ENCODE results near the gene MAGI2.
"Not testable (repeated sequence)": the region's sequence is repeated elsewhere in the genome, so short reads cannot be mapped to it uniquely, and the experiment has no call there.

The MAGI2 gene

GRCh38 chr7:78587443-78588044 lies 865.9 kb downstream of the MAGI2 start:
- in situ Hi-C loops (cut with MboI; ENCODE audit: low sequenced_read_pairs): no loop called here

- in situ Hi-C loops (cut with MboI; ENCODE audit: low sequenced_read_pairs): no loop called here
Measured at GRCh38 chr7:78585980-78586379, 867.5 kb downstream of the MAGI2 start.

GRCh38 chr7:78578686-78579085 lies 874.8 kb downstream of the MAGI2 start:
- in situ Hi-C loops (cut with MboI; ENCODE audit: low sequenced_read_pairs): no loop called here

- in situ Hi-C loops (cut with MboI; ENCODE audit: low sequenced_read_pairs): not testable (repeated sequence)
Measured at GRCh38 chr7:78577174-78577952, 876.1 kb downstream of the MAGI2 start.

- in situ Hi-C loops (cut with MboI; ENCODE audit: low sequenced_read_pairs): no loop called here
Measured at GRCh38 chr7:78576236-78576635, 877.2 kb downstream of the MAGI2 start.

- in situ Hi-C loops (cut with MboI; ENCODE audit: low sequenced_read_pairs): no loop called here
Measured at GRCh38 chr7:78571292-78571691, 882.2 kb downstream of the MAGI2 start.

GRCh38 chr7:78568690-78569089 lies 884.8 kb downstream of the MAGI2 start:
- in situ Hi-C loops (cut with MboI; ENCODE audit: low sequenced_read_pairs): no loop called here

GRCh38 chr7:78567836-78568235 lies 885.6 kb downstream of the MAGI2 start:
- in situ Hi-C loops (cut with MboI; ENCODE audit: low sequenced_read_pairs): no loop called here

- in situ Hi-C loops (cut with MboI; ENCODE audit: low sequenced_read_pairs): no loop called here
Measured at GRCh38 chr7:78565784-78566183, 887.7 kb downstream of the MAGI2 start.

GRCh38 chr7:78563191-78563590 lies 890.3 kb downstream of the MAGI2 start:
- in situ Hi-C loops (cut with MboI; ENCODE audit: low sequenced_read_pairs): no loop called here

GRCh38 chr7:78562191-78562590 lies 891.3 kb downstream of the MAGI2 start:
- in situ Hi-C loops (cut with MboI; ENCODE audit: low sequenced_read_pairs): no loop called here

GRCh38 chr7:78558566-78558965 lies 894.9 kb downstream of the MAGI2 start:
- in situ Hi-C loops (cut with MboI; ENCODE audit: low sequenced_read_pairs): no loop called here

GRCh38 chr7:78543976-78544375 lies 909.5 kb downstream of the MAGI2 start:
- in situ Hi-C loops (cut with MboI; ENCODE audit: low sequenced_read_pairs): no loop called here

- in situ Hi-C loops (cut with MboI; ENCODE audit: low sequenced_read_pairs): no loop called here
Measured at GRCh38 chr7:78542981-78543380, 910.5 kb downstream of the MAGI2 start.

GRCh38 chr7:78542541-78542940 lies 910.9 kb downstream of the MAGI2 start:
- in situ Hi-C loops (cut with MboI; ENCODE audit: low sequenced_read_pairs): no loop called here

GRCh38 chr7:78539825-78540224 lies 913.6 kb downstream of the MAGI2 start:
- in situ Hi-C loops (cut with MboI; ENCODE audit: low sequenced_read_pairs): no loop called here

- in situ Hi-C loops (cut with MboI; ENCODE audit: low sequenced_read_pairs): no loop called here
Measured at GRCh38 chr7:78535655-78536054, 917.8 kb downstream of the MAGI2 start.

- in situ Hi-C loops (cut with MboI; ENCODE audit: low sequenced_read_pairs): no loop called here
Measured at GRCh38 chr7:78530351-78530750, 923.1 kb downstream of the MAGI2 start.

- in situ Hi-C loops (cut with MboI; ENCODE audit: low sequenced_read_pairs): no loop called here
Measured at GRCh38 chr7:78529392-78529791, 924.1 kb downstream of the MAGI2 start.

- in situ Hi-C loops (cut with MboI; ENCODE audit: low sequenced_read_pairs): no loop called here
Measured at GRCh38 chr7:78528964-78529363, 924.5 kb downstream of the MAGI2 start.

GRCh38 chr7:78523930-78524329 lies 929.5 kb downstream of the MAGI2 start:
- in situ Hi-C loops (cut with MboI; ENCODE audit: low sequenced_read_pairs): no loop called here

- in situ Hi-C loops (cut with MboI; ENCODE audit: low sequenced_read_pairs): no loop called here
Measured at GRCh38 chr7:78521961-78522360, 931.5 kb downstream of the MAGI2 start.

GRCh38 chr7:78516450-78516849 lies 937.0 kb downstream of the MAGI2 start:
- in situ Hi-C loops (cut with MboI; ENCODE audit: low sequenced_read_pairs): no loop called here

All from hTERT RPE-1 (cell line).